Measurements from ENCODE around the gene KRTCAP3. TPM values are rescaled to one million over a fixed set of nuclear protein-coding genes. Genes with fewer than 3 reads are reported as not detected.
A peak's percentile ranks its signal among the peaks of the same experiment; 100 is the strongest.

Gene KRTCAP3, protein sequence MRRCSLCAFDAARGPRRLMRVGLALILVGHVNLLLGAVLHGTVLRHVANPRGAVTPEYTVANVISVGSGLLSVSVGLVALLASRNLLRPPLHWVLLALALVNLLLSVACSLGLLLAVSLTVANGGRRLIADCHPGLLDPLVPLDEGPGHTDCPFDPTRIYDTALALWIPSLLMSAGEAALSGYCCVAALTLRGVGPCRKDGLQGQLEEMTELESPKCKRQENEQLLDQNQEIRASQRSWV
- 1 to 10 TPM; 3.2 to 8.0 (median 4.6) TPM for total RNA-seq
- long read RNA-seq, partial matches to known transcripts, result 0 of 5 reads
- long read RNA-seq, other reads (novel, unspliced or antisense), result 2 of 5 reads

DNA sequence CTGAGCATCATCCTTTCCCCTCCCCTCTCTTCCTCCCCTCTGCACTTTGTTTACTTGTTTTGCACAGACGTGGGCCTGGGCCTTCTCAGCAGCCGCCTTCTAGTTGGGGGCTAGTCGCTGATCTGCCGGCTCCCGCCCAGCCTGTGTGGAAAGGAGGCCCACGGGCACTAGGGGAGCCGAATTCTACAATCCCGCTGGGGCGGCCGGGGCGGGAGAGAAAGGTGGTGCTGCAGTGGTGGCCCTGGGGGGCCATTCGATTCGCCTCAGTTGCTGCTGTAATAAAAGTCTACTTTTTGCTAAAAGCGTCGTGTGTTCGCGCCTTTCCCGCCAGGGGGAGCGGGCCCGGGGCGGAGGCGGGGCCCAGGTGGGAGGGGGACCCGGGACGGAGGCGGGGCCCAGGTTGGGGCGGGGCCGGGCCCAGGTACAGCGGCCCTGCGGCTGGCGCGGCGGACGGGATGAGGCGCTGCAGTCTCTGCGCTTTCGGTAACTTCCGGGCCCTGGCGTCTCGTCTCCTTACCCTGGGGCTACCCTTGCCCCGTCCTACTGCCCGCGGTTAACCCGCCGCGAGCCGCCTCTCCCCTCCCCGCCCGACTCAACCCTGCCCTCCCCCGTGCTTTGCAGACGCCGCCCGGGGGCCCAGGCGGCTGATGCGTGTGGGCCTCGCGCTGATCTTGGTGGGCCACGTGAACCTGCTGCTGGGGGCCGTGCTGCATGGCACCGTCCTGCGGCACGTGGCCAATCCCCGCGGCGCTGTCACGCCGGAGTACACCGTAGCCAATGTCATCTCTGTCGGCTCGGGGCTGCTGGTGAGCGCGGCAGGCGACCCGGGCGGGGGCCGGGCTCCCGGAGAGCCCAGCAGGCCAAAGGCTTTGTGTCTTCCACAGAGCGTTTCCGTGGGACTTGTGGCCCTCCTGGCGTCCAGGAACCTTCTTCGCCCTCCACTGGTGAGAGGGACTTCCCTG, at the start of gene KRTCAP3:
Gene KRTCAP3 (plus strand): TSS at position 424 of the 962 bp plus-strand sequence. CDS start 32 bp downstream, at position 456.
- TF ChIP-seq POLR2A (IDR thresholded peaks at IDR 0.05), result peak; percentile 16
- TF ChIP-seq CTCF (IDR thresholded peaks at IDR 0.05), result peak in 3 of 4 donors; percentile 20 to 46 (median 38)
- Histone ChIP-seq H3K27ac (no peak within 1 kb of the TSS), H3K4me3 (peak within 1 kb of the TSS; percentile 9 to 49 (median 38)), H3K9me3 (no peaks in the 10 kb centered on the region), H3K4me1 (no peaks in the 10 kb centered on the region), H3K36me3 (peaks cover 0 to 48% (median 24%) of the 10 kb centered on the region in 4 donors), H3K27me3 (no peaks in the 10 kb centered on the region)
- ATAC-seq (peak; percentile 87 to 98 (median 96)), DNase-seq (peak; percentile 60 to 76 (median 66))
- WGBS (ENCODE audit: insufficient coverage, low coverage, low lambda C conversion rate, missing lambda C conversion rate), result 44% methylated on average over 11 of the region's 80 CpGs
- intact Hi-C loops (cut with DNase I), result no loop called here

DNA sequence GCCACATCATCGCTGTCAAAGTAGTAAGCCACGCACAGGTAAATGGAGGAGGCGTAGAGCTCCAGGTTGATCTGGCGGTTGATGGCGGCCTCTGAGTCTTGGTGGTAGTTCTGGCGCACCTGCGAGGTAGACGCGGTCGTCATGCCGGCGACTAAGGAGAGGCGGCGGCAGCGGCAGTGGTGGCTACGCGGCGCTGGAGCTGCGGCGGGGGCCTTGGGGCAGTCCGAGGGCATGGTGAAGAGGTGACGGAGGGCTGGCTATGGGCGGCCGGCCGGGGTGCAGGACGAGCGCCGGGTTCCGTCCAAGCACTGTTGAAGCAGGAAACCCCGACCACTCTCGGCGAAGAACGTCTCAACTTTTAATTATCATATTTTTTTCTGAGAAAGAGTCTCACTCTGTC, 49.0 kb upstream of the KRTCAP3 start:
- Histone ChIP-seq H3K9me3 (no peaks in the 10 kb centered on the region), H3K36me3 (peaks cover 0 to 5% (median 0%) of the 10 kb centered on the region in 4 donors), H3K27me3 (no peaks in the 10 kb centered on the region), H3K4me1 (no peaks in the 10 kb centered on the region), H3K4me3 (no peak overlapping the region), H3K27ac (no peak overlapping the region)
- 95% methylated on average over 8 of the region's 33 CpGs for WGBS (ENCODE audit: insufficient coverage, low coverage, low lambda C conversion rate, missing lambda C conversion rate)
- no peak for DNase-seq
- intact Hi-C loops (cut with DNase I), result no loop called here
- no peak for ATAC-seq
- TF ChIP-seq POLR2A (IDR thresholded peaks at IDR 0.05), result no peak
- TF ChIP-seq CTCF (IDR thresholded peaks at IDR 0.05), result no peak

- no peaks in the 10 kb centered on the region for H3K4me1 ChIP-seq
- WGBS (ENCODE audit: insufficient coverage, low coverage, low lambda C conversion rate, missing lambda C conversion rate), result 86% methylated on average over 5 of the region's 5 CpGs
- no peak overlapping the region for H3K4me3 ChIP-seq
- DNase-seq (no peak), ATAC-seq (no peak)
- no peaks in the 10 kb centered on the region for H3K27me3 ChIP-seq
- no peaks in the 10 kb centered on the region for H3K36me3 ChIP-seq
- H3K9me3 ChIP-seq, result no peaks in the 10 kb centered on the region
- intact Hi-C loops (cut with DNase I), result no loop called here
- no peak overlapping the region for H3K27ac ChIP-seq
- TF ChIP-seq POLR2A (IDR thresholded peaks at IDR 0.05), result no peak
- TF ChIP-seq CTCF (IDR thresholded peaks at IDR 0.05), result no peak
Observed at GRCh38 chr2:27398962-27399361, 43.2 kb upstream of the KRTCAP3 start.

DNA sequence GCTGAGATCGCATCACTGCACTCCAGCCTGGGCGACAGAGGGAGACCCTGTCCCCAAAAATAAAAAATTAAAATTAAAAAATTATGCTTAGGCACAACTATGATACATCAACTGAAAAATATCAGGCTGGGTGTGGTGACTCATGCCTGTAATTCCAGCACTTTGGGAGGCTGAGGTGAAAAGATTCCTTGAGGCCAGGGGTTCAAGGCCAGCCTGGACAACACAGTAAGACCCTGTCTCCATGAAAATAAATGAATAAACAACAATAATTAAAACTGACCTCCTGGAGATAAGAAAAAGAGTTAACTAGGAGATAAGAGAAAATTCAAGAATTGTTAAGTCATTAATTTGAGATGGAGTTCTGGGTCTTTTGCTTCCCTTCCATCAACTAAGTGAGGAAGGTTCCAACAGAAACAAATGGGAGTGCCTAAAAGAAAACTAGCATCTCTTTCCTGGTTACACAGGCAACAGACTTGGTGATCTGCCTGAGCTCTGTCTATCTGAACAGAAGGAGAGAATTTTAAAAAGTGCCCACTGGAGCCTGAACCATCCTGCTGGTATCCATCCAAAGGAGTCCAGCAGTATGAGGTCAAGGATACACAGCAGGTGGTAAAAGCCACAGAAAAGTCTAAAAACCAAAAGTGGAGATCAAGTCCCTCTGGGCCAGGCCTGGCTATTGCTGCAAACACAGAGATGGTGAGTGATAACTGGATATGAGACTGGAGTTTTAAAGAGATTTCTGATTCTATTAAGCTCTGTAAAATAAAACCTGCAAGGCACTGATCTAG, 41.6 kb upstream of the KRTCAP3 start:
- H3K36me3 ChIP-seq, result no peaks in the 10 kb centered on the region
- H3K27ac ChIP-seq, result no peak overlapping the region
- ATAC-seq, result no peak
- no peaks in the 10 kb centered on the region for H3K9me3 ChIP-seq
- H3K4me3 ChIP-seq, result no peak overlapping the region
- no peaks in the 10 kb centered on the region for H3K4me1 ChIP-seq
- intact Hi-C loops (cut with DNase I), result no loop called here
- 94% methylated on average over 2 of the region's 2 CpGs for WGBS (ENCODE audit: insufficient coverage, low coverage, low lambda C conversion rate, missing lambda C conversion rate)
- DNase-seq, result no peak
- no peaks in the 10 kb centered on the region for H3K27me3 ChIP-seq
- no peak for TF ChIP-seq CTCF (IDR thresholded peaks at IDR 0.05)
- no peak for TF ChIP-seq POLR2A (IDR thresholded peaks at IDR 0.05)
